GM12878 (cell line): ENCODE data around the gene SLC6A3.

Source experiments
- ESRRA ChIP-seq: IDR thresholded peaks from 2 replicates; pipeline ENCODE4 v1.6.1; 2012; ENCODE audit warnings: mild to moderate bottlenecking, low read length, improper control_type of control experiment
- JUND ChIP-seq: IDR thresholded peaks from 2 replicates; pipeline ENCODE4 v1.6.1; 2012; ENCODE audit warnings: low read depth, mild to moderate bottlenecking, low read length, improper control_type of control experiment, moderate library complexity
- MYC ChIP-seq: IDR thresholded peaks from 2 replicates; pipeline ENCODE4 v1.6.1; 2011; ENCODE audit warnings: mild to moderate bottlenecking, low read length, moderate library complexity, inconsistent platforms; ENCODE audit not compliant: insufficient read depth, insufficient replicate concordance, insufficient read length, severe bottlenecking
- PML ChIP-seq: IDR thresholded peaks from 2 replicates; pipeline ENCODE4 v1.6.1; 2012; ENCODE audit warnings: low read length, inconsistent platforms
- POLR2AphosphoS2 ChIP-seq: IDR thresholded peaks from 2 replicates; pipeline ENCODE4 v1.6.1; 2011; ENCODE audit warnings: low read depth, mild to moderate bottlenecking, low read length, improper control_type of control experiment, moderate library complexity
- POLR2AphosphoS5 ChIP-seq: IDR thresholded peaks from 2 replicates; pipeline ENCODE4 v1.6.1; 2011; ENCODE audit warnings: mild to moderate bottlenecking, low read length, inconsistent platforms
- SIN3A ChIP-seq: IDR thresholded peaks from 2 replicates; pipeline ENCODE4 v1.6.1; 2012; ENCODE audit warnings: low read depth, low read length, improper control_type of control experiment
- SMC3 ChIP-seq: IDR thresholded peaks from 2 replicates; pipeline ENCODE4 v1.6.1; 2011; ENCODE audit warnings: low read length, improper control_type of control experiment, borderline replicate concordance
- TF ChIP-seq, protein P1 (sequence below), 3 experiments: IDR thresholded peaks in 2 of 3; conservative IDR thresholded peaks in 1 of 3; 2 replicates each; pipeline ENCODE4 v1.5.1; 2011; ENCODE audit warnings: low read depth in 3 of 3, low read length in 3 of 3, mild to moderate bottlenecking in 3 of 3, control low read depth in 2 of 3, moderate library complexity in 2 of 3, inconsistent platforms in 1 of 3, mixed read lengths in 1 of 3; ENCODE audit not compliant: control insufficient read depth in 2 of 3, insufficient read depth in 1 of 3; ENCODE audit errors: extremely low read depth in 1 of 3

DNA sequence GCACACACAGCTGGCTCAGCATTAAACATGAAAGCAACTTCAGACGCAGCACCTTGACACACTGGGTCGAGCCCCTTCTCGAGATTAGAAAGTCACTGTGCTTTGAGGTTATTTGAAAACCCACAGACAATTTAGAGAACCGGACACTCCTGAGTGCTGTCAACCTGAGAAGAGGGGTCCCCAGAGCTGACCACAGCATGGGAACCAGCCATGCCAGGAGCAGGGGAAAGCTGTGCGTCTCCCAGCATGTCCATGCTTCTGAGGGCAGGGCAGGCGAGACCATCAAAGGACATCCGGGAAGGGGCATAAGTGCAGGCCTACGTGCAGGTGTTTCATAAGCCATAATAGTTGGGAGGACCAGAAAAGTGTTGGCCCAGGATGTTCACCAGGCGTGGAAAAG lies 20.5 kb downstream of the SLC6A3 start:
- TF ChIP-seq ESRRA, result no peak
- no peak for TF ChIP-seq JUND
- TF ChIP-seq, protein P1, sequence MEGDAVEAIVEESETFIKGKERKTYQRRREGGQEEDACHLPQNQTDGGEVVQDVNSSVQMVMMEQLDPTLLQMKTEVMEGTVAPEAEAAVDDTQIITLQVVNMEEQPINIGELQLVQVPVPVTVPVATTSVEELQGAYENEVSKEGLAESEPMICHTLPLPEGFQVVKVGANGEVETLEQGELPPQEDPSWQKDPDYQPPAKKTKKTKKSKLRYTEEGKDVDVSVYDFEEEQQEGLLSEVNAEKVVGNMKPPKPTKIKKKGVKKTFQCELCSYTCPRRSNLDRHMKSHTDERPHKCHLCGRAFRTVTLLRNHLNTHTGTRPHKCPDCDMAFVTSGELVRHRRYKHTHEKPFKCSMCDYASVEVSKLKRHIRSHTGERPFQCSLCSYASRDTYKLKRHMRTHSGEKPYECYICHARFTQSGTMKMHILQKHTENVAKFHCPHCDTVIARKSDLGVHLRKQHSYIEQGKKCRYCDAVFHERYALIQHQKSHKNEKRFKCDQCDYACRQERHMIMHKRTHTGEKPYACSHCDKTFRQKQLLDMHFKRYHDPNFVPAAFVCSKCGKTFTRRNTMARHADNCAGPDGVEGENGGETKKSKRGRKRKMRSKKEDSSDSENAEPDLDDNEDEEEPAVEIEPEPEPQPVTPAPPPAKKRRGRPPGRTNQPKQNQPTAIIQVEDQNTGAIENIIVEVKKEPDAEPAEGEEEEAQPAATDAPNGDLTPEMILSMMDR (IDR thresholded peaks at IDR 0.05 in 2 of 3, conservative IDR thresholded peaks at IDR 0.05 in 1 of 3; ENCODE audit: control insufficient read depth in 2 of 3, extremely low read depth in 1 of 3, insufficient read depth in 1 of 3, low read depth in 3 of 3, low read length in 3 of 3), result no peak
- no peak for TF ChIP-seq SMC3
- no peak for TF ChIP-seq POLR2AphosphoS2
- TF ChIP-seq MYC, result no peak
- TF ChIP-seq POLR2AphosphoS5, result no peak
- TF ChIP-seq SIN3A, result no peak
- TF ChIP-seq PML, result no peak
